HepG2 (cell line): ENCODE data around the gene C1QTNF6.

ENCODE experiments used
- EP300 ChIP-seq, 3 experiments: sonication (generic) in 1 of 3; formaldehyde crosslinking in 1 of 3; IDR thresholded peaks; 2 replicates each; pipeline versions ENCODE4 v1.5.1 to v1.6.1; 2011 to 2020; ENCODE audit warnings: low read depth in 2 of 3, low read length in 2 of 3, borderline replicate concordance in 1 of 3, improper control_type of control experiment in 1 of 3, mild to moderate bottlenecking in 1 of 3, missing genetic modification reagents in 1 of 3, moderate library complexity in 1 of 3
- FOXA1 ChIP-seq, 2 experiments: fragments of 450-650 bp in 1 of 2; sonication (generic) in 1 of 2; formaldehyde crosslinking in 1 of 2; IDR thresholded peaks; 2 replicates each; pipeline versions ENCODE4 v1.4.0 to v1.6.1; 2016 to 2020; ENCODE audit warnings: missing genetic modification reagents in 1 of 2
- GABPB1 ChIP-seq: IDR thresholded peaks from 2 replicates; pipeline ENCODE4 v1.6.1; 2016; ENCODE audit warnings: mild to moderate bottlenecking, missing genetic modification reagents, moderate library complexity, missing compliant biosample characterization
- HDAC2 ChIP-seq: sonication (generic); formaldehyde crosslinking; IDR thresholded peaks from 2 replicates; pipeline ENCODE4 v1.4.0; 2020; ENCODE audit warnings: missing genetic modification reagents
- KLF9 ChIP-seq: IDR thresholded peaks from 2 replicates; pipeline ENCODE4 v1.6.1; 2016; ENCODE audit warnings: low read depth
- MYC ChIP-seq: sonication (generic); formaldehyde crosslinking; IDR thresholded peaks from 2 replicates; pipeline ENCODE4 v1.9.0; 2021; ENCODE audit warnings: missing genetic modification reagents, borderline replicate concordance
- MYNN ChIP-seq: sonication (generic); formaldehyde crosslinking; IDR thresholded peaks from 2 replicates; pipeline ENCODE4 v1.4.0; 2020; ENCODE audit warnings: mild to moderate bottlenecking, low read depth, missing genetic modification reagents
- POLR2A ChIP-seq, 2 experiments: IDR thresholded peaks; 2 replicates each; pipeline ENCODE4 v1.6.1; 2011; ENCODE audit warnings: low read depth in 2 of 2, low read length in 2 of 2, mild to moderate bottlenecking in 1 of 2, moderate library complexity in 1 of 2; ENCODE audit not compliant: insufficient read depth in 1 of 2
- YY1 ChIP-seq: IDR thresholded peaks from 2 replicates; pipeline ENCODE4 v1.6.1; 2011; ENCODE audit warnings: low read length, low read depth, moderate library complexity, mild to moderate bottlenecking; ENCODE audit not compliant: insufficient read depth, insufficient replicate concordance
- TF ChIP-seq, protein P1 (sequence below): sonication (generic); formaldehyde crosslinking; IDR thresholded peaks from 2 replicates; pipeline ENCODE4 v1.5.0; 2020; ENCODE audit warnings: mild to moderate bottlenecking, missing genetic modification reagents, moderate library complexity
- TF ChIP-seq, protein P2 (sequence below): sonication (generic); formaldehyde crosslinking; IDR thresholded peaks from 2 replicates; pipeline ENCODE4 v1.4.0; 2020; ENCODE audit warnings: missing genetic modification reagents
- TF ChIP-seq, protein P3 (sequence below), 2 experiments: sonication (generic) in 1 of 2; formaldehyde crosslinking in 1 of 2; IDR thresholded peaks; 2 replicates each; pipeline versions ENCODE4 v1.5.1 to v1.6.1; 2011 to 2020; ENCODE audit warnings: borderline replicate concordance in 1 of 2, low read depth in 1 of 2, low read length in 1 of 2, mild to moderate bottlenecking in 1 of 2, missing genetic modification reagents in 1 of 2, moderate library complexity in 1 of 2

DNA sequence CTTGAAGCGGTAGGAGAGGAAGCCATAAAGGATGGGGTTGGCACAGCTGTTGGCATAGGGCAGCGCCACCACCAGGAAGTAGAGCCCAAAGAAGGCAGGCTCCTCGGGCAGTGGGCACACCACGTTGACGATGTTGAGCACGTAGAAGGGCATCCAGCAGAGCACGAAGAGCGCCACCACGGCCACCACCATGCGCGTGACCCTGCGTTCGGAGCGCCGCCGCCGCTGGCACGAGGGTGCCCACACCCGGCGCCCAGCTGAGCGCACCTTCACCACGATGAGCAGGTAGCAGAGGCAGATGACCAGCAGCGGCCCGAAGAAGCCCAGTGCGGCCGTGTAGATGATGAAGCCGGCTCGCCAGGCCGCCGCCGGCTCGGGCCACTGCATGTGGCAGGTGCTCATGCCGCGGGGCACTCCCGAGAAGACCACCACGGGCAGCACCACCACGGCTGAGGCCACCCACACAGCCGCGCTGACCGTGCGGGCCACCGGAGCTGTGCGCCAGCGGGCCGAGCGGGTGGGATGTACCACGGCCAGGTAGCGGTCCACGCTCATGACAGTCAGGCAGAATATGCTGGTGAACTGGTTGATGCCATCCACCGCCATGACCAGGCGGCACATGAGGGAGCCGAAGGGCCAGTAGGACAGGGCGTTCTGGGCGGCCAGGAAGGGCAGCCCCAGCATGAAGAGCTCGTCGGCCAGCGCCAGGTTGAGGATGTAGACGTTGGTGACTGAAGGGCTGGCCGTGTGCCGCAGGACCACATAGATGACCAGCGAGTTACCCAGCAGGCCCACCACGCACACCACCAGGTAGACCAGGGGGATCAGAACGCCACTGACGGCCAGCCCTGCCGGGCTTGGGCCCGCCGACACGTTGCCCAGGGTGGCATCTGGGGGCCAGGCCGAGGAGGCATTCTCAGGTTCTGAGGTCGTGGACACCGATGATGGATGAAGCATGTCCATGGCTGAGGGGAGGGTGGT lies 19.1 kb upstream of the C1QTNF6 start:
- TF ChIP-seq, protein P1, sequence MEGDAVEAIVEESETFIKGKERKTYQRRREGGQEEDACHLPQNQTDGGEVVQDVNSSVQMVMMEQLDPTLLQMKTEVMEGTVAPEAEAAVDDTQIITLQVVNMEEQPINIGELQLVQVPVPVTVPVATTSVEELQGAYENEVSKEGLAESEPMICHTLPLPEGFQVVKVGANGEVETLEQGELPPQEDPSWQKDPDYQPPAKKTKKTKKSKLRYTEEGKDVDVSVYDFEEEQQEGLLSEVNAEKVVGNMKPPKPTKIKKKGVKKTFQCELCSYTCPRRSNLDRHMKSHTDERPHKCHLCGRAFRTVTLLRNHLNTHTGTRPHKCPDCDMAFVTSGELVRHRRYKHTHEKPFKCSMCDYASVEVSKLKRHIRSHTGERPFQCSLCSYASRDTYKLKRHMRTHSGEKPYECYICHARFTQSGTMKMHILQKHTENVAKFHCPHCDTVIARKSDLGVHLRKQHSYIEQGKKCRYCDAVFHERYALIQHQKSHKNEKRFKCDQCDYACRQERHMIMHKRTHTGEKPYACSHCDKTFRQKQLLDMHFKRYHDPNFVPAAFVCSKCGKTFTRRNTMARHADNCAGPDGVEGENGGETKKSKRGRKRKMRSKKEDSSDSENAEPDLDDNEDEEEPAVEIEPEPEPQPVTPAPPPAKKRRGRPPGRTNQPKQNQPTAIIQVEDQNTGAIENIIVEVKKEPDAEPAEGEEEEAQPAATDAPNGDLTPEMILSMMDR (CRISPR knock-in tag) = no peak
- TF ChIP-seq, protein P2, sequence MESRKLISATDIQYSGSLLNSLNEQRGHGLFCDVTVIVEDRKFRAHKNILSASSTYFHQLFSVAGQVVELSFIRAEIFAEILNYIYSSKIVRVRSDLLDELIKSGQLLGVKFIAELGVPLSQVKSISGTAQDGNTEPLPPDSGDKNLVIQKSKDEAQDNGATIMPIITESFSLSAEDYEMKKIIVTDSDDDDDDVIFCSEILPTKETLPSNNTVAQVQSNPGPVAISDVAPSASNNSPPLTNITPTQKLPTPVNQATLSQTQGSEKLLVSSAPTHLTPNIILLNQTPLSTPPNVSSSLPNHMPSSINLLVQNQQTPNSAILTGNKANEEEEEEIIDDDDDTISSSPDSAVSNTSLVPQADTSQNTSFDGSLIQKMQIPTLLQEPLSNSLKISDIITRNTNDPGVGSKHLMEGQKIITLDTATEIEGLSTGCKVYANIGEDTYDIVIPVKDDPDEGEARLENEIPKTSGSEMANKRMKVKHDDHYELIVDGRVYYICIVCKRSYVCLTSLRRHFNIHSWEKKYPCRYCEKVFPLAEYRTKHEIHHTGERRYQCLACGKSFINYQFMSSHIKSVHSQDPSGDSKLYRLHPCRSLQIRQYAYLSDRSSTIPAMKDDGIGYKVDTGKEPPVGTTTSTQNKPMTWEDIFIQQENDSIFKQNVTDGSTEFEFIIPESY (CRISPR knock-in tag) = no peak
- TF ChIP-seq MYC (CRISPR knock-in tag) (no peak), GABPB1 (CRISPR knock-in tag) (no peak), EP300 (IDR thresholded peaks at IDR 0.05; ENCODE audit: low read depth in 2 of 2, low read length in 2 of 2) (no peak), EP300 (CRISPR knock-in tag; IDR thresholded peaks at IDR 0.05; ENCODE audit: borderline replicate concordance) (no peak), YY1 (no peak), MYNN (CRISPR knock-in tag) (no peak), POLR2A (IDR thresholded peaks at IDR 0.05; ENCODE audit: insufficient read depth in 1 of 2, low read depth in 2 of 2, low read length in 2 of 2) (no peak), FOXA1 (IDR thresholded peaks at IDR 0.05) (no peak), FOXA1 (CRISPR knock-in tag; IDR thresholded peaks at IDR 0.05) (no peak), HDAC2 (CRISPR knock-in tag) (no peak), KLF9 (no peak)
- TF ChIP-seq, protein P3, sequence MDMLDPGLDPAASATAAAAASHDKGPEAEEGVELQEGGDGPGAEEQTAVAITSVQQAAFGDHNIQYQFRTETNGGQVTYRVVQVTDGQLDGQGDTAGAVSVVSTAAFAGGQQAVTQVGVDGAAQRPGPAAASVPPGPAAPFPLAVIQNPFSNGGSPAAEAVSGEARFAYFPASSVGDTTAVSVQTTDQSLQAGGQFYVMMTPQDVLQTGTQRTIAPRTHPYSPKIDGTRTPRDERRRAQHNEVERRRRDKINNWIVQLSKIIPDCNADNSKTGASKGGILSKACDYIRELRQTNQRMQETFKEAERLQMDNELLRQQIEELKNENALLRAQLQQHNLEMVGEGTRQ (IDR thresholded peaks at IDR 0.05; ENCODE audit: low read depth, low read length) = no peak
- TF ChIP-seq, protein P3 (CRISPR knock-in tag; IDR thresholded peaks at IDR 0.05; ENCODE audit: borderline replicate concordance) = no peak
